Measurements from ENCODE around the gene SFTPB.
"Not testable (repeated sequence)": the region's sequence is repeated elsewhere in the genome, so short reads cannot be mapped to it uniquely, and the experiment has no call there.

Gene SFTPB

GRCh38 chr2:85675427-85675826 is 7.4 kb upstream of the SFTPB start:
- DNase-seq, result no peak

GRCh38 chr2:85674417-85674816 is 6.4 kb upstream of the SFTPB start:
- DNase-seq, result no peak

DNA sequence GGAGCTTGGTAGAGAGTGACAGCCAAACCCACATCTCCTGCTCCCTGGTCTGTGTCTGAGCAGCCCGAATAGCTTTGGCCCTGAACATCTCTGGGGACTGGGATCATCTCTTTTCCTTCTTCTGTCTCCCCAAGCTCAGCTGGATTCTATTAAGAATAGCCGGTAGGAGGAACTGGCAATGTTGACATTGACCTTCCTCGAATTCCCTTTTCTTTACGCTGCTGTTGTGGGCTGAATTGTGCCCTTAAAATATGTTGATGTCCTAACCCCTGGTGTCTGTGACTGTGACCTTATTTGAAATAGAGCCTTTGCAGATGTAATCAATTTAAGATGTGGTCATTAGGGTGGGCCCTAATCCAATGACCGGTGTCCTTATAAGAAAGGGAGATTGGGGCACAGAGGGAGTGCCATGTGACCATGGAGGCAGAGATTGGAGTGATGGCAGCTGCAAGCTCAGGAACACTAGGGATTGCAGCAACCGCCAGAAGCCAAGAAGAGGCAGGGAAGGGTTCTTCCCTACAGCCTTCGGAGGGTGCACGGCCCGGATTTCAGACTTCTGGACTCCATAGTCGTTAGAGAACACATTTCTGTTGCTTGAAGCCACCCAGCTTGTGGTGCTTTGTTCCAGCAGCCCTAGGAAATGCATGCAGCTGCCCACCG is 5.8 kb upstream of the SFTPB start:
- DNase-seq, result no peak

- DNase-seq, result no peak
Measured at GRCh38 chr2:85672456-85672855, 4.5 kb upstream of the SFTPB start.

GRCh38 chr2:85670416-85670815 is 2.4 kb upstream of the SFTPB start:
- not testable (repeated sequence) for DNase-seq

DNA sequence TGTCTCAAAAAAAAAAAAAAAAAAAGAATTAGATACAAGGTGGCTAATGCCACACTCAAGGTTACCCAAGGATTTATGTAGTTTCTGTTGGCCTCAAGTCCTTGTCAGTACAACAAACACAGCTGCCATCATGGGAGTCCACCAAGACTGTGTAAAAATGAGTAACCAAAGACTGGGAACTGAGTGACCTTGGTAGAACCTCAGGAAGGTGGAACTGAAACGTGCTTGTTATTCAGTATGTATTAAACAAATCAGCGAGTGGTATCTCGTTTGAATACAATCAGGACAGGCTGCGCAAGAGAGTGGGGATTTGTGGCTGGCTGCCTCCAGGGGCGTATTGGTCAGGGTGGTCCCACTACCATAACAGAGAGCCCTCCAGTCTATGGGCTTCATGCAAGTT is 1.6 kb upstream of the SFTPB start:
- DNase-seq, result no peak

DNA sequence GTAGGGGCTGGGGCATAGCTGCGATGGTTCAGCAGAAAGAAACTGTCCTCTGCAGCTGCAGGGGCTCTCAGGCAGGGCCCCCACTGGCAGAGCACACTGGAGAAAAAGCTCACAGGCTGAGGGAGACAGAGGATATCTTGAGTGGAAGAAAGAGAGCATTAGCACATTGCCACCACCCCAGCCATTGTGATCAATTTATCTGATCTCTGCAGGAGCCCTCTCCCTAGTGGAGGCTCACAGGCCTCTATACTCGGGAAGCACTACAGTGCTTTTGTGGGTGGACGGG is 801 bp upstream of the SFTPB start:
- no peak for DNase-seq

- DNase-seq, result no peak
Measured at GRCh38 chr2:85667561-85668008, 414 bp downstream of the SFTPB start.

- no peak for DNase-seq
Measured at GRCh38 chr2:85666435-85667316, 1.3 kb downstream of the SFTPB start.

DNA sequence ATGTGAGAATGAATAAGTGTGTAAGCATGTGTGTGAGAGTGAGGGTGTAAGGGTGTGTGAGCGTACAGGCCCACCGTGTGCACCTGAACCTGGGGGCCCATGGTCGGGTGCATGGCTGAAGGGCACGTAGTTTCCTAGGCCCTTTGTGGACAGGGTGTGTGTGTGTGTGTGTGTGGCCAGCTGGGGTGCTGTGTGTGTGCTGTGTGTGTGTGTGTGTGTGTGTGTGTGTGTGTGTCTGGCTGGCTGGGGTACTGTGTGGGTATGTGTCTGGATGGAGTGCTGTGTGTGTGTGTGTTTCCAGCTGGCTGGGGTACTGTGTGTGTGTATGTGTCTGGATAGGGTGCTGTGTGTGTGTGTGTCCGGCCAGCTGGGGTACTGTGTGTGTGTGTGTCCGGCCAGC is 2.0 kb downstream of the SFTPB start:
- no peak for DNase-seq

DNA sequence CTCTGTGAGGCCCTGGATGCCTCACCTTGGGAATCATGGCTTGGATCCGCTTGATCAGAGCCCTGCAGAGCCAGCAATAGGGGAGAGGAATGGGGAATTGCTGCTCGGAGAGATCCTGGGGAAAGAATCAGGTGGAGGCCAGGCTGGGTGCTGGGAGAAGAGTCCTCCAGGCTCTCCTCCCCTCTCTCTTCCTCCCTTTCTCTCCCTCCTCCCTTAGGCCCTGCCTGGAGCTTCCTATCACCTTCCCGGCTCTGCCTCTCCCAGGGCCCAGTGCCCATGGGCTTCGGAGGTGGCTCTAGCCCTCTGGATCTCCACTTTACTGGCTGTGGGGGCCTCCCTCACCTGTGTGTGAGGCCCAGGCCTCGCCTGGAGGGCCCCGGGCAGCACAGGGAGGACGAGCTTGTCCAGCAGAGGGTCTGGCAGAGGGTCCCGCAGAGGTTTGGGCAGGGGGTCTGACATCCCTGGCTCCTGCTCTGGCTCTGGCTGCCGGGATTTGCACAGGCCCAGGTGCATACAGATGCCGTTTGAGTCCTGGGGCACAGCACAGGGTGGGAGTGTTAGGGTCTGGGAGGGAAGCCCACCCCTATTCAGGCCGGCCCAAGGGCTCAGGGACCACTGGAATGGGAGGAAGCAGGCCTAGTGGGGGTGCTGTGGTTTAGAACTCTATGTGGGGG is 2.6 kb downstream of the SFTPB start:
- no peak for DNase-seq

DNA sequence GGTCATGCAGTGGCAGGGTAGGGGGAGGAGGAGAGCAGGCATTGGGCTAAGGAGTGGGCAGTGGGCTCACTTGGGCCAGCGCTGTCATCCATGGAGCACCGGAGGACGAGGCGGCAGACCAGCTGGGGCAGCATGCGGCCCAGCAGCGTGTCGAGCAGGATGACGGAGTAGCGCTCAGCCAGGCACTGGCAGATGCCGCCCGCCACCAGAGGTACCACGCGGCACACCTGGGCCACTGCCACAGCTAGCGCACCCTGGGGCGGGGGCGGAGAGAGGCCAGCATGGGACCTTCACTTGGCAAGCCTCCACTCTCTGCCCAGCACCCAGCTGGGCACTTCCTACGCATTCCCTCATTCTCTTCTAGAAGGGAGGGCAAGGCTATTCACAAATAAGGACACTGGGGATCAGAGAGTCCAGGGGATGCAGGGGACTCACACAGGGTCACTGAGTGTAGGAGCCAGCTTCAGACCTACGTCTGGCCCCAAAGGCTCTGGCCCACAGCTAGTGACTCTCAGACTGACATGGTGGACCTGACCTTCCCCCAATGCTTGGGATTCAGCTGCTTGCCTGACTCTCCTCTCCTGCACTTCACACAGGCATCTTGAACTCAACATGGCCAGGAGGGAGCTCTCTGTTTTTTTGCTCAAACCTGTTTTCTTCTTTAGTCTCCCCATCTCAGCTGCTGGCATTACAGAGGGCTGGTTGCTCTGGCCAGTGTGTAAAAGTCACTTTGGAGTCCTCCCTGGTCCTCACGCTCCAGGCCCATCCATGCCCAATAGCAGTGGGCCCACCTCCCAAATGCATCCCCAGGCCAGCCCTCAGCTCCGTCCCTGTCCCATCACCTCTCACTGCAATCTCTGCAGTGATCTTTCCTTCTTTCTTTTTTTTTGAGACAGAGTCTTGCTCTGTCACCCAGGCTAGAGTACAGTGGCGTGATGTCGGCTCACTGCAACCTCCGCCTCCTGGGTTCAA is 4.1 kb downstream of the SFTPB start:
- DNase-seq, result no peak

- no peak for DNase-seq
Measured at GRCh38 chr2:85662899-85663593, 5.0 kb downstream of the SFTPB start.

GRCh38 chr2:85661139-85661858 is 6.7 kb downstream of the SFTPB start:
- DNase-seq, result no peak

- no peak for DNase-seq
Measured at GRCh38 chr2:85660725-85661124, 7.3 kb downstream of the SFTPB start.

DNA sequence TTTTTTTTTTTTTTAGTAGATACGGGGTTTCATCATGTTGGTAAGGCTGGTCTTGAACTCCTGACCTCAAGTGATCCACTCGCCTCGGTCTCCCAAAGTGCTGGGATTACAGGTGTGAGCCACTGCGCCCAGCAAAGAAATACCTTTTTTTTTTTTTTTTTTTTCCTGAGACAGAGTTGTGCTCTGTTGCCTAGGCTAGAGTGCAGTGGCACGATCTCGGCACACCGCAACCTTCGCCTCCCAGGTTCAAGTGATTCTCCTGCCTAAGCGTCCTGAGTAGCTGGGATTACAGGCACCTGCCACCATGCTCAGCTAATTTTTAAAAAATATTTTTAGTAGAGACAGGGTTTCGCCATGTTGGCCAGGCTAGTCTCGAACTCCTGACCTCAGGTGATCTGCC is 7.7 kb downstream of the SFTPB start:
- DNase-seq, result not testable (repeated sequence)

DNA sequence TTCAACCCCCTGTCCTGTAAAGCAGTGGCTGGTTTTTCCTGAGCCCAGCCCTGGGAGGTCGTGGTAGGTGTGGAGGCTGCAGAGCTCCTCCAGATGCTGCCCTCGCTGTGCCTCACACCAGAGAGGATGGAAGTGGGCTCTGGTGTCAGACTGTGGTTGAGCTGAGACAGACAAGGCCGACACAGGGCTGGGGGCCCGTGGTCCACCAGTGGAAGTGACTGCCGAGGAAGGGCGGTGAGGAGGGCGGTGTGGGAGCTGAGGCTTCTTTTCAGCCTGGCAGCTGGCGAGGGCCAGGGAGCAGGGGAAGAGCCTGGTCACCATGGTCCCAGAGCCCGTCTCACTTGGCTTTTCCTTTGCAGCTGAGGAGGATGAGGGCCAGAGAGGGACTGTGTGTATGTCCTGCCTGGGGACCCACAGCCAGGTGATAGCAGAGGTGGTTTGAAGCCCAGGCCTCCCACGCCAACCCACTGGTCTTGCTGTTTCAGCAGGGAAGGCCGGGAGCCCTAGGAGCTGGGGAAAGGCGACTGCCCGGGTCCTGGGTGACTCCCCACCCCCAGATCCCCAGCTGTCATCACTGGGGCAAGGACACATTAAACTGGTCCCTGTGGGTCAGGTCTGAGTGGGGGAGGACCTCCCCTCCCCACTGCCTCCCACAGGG is 8.5 kb downstream of the SFTPB start:
- DNase-seq, result no peak

DNA sequence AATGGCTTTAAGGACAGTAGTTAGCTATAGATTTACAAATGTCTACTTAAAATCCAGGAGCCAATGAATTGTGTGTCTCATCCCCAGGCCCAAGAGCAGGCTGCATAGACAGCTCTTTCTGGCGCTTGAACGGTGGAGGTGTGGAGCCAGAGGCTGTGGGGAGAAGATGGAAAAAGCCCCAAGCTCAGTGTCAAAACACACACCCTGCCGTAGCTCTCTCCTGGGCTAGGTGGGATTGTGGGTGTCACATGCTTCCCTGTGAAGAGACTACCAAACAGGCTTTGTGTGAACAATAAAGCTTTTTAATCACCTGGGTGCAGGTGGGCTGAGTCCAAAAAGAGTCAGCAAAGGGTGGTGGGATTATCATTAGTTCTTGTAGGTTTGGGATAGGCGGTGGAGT is 10.6 kb downstream of the SFTPB start:
- DNase-seq, result not testable (repeated sequence)

- no peak for DNase-seq
Measured at GRCh38 chr2:85656468-85656867, 11.5 kb downstream of the SFTPB start.

DNA sequence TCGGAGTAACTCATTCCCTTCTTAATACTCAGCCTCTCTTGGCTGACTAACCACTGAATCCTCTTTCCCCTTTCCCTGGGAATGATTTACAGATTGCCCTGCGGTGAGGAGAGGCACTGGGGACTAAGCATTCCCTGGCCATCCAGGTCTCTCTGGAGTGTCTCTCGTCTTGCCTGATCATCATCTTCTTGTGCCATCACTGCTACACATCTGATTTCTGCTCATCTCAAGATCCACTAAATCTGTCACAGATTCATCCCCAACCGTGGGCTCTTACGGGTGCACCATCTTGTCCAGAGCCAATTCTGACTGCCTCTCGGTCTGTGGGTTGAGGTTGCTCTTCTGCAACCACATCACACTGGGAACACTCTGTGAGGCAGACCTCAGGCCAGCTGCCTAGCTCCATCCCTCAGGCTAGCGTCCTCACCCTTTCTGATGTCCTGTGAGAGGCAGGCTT is 12.0 kb downstream of the SFTPB start:
- no peak for DNase-seq

GRCh38 chr2:85653996-85654395 is 14.0 kb downstream of the SFTPB start:
- no peak for DNase-seq
